Endothelial cell of umbilical vein (primary cell): ENCODE results near the gene C16orf89.
"Not testable (repeated sequence)": the region's sequence is repeated elsewhere in the genome, so short reads cannot be mapped to it uniquely, and the experiment has no call there.

Experiments
- EZH2 ChIP-seq: IDR thresholded peaks from 2 replicates; pipeline ENCODE4 v1.6.1; 2012; ENCODE audit warnings: borderline replicate concordance, low read depth, mild to moderate bottlenecking, moderate library complexity, low read length, inconsistent platforms; ENCODE audit not compliant: severe bottlenecking
- MAX ChIP-seq: IDR thresholded peaks from 2 replicates; pipeline ENCODE4 v1.6.1; 2011; ENCODE audit not compliant: insufficient read depth, insufficient read length
- MYC ChIP-seq: IDR thresholded peaks from one replicate; pipeline ENCODE4 v1.6.1; 2011; ENCODE audit warnings: mild to moderate bottlenecking, low read depth, low read length
- POLR2A ChIP-seq: IDR thresholded peaks from 2 replicates; pipeline ENCODE4 v1.6.1; 2012; ENCODE audit warnings: low read depth, mild to moderate bottlenecking, control low read depth, low read length
- POLR2AphosphoS5 ChIP-seq: IDR thresholded peaks from 2 replicates; pipeline ENCODE4 v1.6.1; 2012; ENCODE audit warnings: low read depth, mild to moderate bottlenecking, control low read depth, low read length, moderate library complexity; ENCODE audit not compliant: insufficient read depth
- TF ChIP-seq, protein P1 (sequence below), 2 donors: IDR thresholded peaks; 1 replicate in 1 of 2; 2 replicates in 1 of 2; pipeline ENCODE4 v1.5.1; 2011; ENCODE audit warnings: low read length in 2 of 2, mild to moderate bottlenecking in 2 of 2, moderate library complexity in 2 of 2, control low read depth in 1 of 2, inconsistent platforms in 1 of 2, low read depth in 1 of 2; ENCODE audit not compliant: insufficient read depth in 1 of 2; ENCODE audit errors: extremely low read depth in 1 of 2

DNA sequence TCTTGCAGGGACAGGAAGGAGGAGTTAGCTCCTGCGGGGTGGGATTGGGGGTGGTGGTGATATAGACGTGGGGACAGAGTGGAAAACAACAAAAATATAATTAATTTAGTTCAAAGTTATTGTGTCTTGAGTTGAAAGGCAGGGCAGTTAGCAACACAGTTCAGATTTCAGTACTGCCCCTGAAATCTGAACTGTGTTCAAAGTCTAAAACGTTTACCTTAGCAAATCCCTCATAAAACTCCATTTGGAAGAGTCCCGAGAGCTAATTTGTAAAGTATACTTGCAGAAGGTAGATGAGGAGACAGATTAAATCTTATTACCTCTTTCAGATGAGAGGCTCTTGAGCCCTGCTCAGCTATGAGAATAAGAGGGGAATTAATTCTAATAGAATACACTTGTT lies 33.4 kb upstream of the C16orf89 start:
- TF ChIP-seq MAX, POLR2AphosphoS5, EZH2, POLR2A, MYC: not testable (repeated sequence)
- TF ChIP-seq, protein P1, sequence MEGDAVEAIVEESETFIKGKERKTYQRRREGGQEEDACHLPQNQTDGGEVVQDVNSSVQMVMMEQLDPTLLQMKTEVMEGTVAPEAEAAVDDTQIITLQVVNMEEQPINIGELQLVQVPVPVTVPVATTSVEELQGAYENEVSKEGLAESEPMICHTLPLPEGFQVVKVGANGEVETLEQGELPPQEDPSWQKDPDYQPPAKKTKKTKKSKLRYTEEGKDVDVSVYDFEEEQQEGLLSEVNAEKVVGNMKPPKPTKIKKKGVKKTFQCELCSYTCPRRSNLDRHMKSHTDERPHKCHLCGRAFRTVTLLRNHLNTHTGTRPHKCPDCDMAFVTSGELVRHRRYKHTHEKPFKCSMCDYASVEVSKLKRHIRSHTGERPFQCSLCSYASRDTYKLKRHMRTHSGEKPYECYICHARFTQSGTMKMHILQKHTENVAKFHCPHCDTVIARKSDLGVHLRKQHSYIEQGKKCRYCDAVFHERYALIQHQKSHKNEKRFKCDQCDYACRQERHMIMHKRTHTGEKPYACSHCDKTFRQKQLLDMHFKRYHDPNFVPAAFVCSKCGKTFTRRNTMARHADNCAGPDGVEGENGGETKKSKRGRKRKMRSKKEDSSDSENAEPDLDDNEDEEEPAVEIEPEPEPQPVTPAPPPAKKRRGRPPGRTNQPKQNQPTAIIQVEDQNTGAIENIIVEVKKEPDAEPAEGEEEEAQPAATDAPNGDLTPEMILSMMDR (IDR thresholded peaks at IDR 0.05; ENCODE audit: extremely low read depth in 1 of 2, insufficient read depth in 1 of 2, low read depth in 1 of 2, low read length in 2 of 2), result not testable (repeated sequence)
